GM12873 (cell line): ENCODE results near the gene NT5DC4.

Source experiments
- TF ChIP-seq, protein P1 (sequence below): IDR thresholded peaks from 2 replicates; pipeline ENCODE4 v1.5.1; 2012; ENCODE audit warnings: low read depth, mild to moderate bottlenecking, moderate library complexity, low read length, control low read depth; ENCODE audit not compliant: insufficient read depth; ENCODE audit errors: missing control alignments

NT5DC4 gene

DNA sequence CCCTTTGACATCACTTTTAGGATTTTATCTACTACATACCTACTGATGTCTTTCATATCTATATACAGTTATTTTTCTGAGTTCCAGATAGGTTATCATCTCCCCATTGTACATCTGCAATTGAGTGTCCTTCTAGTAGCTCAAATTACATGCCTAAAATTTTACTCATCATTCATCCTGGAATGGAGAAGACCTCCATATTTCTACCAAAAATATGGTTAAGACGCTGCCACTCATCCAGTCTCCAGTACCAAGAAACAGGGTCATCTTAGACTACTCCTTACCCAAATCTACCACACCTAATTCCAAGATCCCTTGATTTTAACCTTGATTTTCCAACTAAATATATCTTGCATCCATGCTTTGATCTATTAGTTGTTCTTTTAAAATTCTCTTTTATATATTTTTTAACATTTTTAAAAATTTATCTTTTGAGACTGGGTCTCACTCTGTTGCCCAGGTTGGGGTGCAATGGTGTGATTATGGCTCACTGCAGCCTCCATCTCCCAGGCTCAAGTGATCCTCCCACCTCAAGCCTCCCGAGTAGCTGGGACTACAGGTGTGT lies 52.2 kb downstream of the NT5DC4 start:
- TF ChIP-seq, protein P1, sequence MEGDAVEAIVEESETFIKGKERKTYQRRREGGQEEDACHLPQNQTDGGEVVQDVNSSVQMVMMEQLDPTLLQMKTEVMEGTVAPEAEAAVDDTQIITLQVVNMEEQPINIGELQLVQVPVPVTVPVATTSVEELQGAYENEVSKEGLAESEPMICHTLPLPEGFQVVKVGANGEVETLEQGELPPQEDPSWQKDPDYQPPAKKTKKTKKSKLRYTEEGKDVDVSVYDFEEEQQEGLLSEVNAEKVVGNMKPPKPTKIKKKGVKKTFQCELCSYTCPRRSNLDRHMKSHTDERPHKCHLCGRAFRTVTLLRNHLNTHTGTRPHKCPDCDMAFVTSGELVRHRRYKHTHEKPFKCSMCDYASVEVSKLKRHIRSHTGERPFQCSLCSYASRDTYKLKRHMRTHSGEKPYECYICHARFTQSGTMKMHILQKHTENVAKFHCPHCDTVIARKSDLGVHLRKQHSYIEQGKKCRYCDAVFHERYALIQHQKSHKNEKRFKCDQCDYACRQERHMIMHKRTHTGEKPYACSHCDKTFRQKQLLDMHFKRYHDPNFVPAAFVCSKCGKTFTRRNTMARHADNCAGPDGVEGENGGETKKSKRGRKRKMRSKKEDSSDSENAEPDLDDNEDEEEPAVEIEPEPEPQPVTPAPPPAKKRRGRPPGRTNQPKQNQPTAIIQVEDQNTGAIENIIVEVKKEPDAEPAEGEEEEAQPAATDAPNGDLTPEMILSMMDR: no peak

DNA sequence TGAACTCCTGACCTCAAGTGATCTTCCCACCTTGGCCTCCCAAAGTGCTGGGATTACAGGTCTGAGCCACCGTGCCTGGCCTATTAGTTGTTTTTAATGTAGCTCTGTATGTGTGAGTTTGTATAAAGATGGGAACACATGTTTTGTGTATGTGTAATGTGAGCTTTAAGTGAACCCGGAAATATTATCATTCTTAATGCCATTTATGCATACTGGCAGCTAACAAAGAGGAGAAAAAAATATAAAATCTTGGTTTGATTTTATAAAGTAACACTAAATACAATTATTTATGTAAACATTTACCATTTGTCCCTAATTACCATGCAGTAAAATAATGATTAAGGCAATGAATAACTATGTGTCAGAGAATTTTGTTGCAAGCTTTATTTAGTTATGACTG lies 52.7 kb downstream of the NT5DC4 start:
- TF ChIP-seq, protein P1: no peak

DNA sequence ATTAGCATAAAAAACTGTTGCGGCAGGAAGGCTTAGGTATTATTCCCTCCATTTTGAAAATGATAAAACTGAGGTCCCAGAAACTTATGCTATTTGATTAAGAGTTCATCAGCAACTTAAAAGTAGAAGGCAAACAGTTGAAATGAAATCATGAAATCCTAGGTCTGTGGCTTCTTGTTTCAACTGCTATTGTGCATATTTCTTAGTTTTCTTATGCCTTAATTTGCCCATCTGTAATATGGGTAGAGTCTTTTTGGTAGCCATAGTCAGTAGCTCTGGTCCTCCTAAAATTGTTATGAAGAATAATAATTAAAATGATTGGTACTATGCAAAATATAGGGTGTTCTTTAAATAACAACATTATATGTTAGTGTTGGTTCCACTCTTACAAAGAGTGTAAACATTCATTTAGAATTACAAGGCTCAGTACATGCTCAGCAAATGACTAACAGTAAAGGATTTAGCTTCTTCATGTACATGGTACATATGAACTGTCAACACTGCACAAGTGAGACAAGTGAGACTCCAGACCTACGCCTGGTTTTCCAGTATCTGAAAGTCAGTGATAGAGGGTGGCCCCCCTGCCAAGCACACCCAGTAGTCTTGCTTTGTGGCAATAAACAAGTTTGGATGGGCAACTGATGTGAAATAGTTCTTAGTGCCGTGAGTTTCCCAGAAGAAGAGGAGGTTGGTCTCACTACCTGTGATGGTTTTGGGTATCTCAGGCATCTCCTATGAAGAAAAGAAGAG lies 53.9 kb downstream of the NT5DC4 start:
- TF ChIP-seq, protein P1: no peak

DNA sequence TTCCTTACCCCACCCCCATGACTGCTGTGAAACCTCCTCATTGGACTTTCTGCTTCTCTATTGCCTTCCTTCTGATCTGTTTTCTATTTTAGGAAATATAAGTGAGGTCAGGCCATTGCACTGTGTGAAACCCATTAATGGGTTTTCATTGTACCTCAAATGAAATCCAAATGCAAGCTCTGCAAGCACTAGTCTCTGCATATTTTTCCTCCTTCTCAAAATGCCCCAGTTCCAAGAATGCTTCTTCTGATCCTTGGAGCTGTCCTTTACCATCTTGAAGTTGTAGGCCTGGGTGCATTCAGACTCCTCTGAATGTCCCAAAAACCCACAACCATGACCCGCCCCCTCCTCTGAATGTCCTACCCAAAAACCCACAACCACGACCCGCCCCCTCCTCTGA lies 55.3 kb downstream of the NT5DC4 start:
- TF ChIP-seq, protein P1: no peak

DNA sequence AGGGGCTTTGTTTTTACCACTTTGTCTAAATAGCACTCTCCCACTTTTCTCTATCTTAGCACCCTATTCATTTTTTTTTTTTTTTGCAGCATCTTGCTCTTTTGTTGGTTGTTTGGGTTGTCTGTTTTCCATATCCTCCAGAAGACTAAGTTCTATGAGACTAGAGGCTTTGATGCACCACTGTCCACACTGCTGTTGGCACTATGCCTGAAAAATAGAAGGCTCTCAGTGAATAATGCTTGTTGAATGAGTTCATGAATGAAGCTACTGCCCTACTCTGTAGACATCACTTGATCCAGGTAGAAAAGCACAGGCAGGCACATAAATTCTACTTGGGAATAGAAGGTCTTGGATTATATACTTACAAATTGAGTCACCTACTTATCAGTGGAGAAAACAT lies 56.2 kb downstream of the NT5DC4 start:
- TF ChIP-seq, protein P1: no peak

DNA sequence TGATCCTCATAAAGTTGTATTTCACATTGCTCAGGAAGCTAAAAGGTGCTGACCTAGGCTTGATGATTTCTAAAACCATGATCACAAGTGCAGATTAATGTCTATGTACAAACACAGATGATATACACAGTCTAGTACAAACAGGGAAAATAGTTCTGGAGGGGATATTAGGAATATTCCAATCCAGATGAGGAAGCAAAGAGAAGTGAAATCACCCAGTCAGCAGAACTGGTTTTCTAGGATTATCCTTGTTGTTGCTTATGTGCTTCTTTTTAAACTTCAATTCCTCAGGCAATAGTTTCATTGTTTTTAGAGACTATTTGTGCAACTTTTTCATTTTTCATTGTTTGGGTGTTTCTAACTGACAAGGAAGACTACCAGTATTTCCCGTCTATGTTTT lies 58.8 kb downstream of the NT5DC4 start:
- TF ChIP-seq, protein P1: no peak

DNA sequence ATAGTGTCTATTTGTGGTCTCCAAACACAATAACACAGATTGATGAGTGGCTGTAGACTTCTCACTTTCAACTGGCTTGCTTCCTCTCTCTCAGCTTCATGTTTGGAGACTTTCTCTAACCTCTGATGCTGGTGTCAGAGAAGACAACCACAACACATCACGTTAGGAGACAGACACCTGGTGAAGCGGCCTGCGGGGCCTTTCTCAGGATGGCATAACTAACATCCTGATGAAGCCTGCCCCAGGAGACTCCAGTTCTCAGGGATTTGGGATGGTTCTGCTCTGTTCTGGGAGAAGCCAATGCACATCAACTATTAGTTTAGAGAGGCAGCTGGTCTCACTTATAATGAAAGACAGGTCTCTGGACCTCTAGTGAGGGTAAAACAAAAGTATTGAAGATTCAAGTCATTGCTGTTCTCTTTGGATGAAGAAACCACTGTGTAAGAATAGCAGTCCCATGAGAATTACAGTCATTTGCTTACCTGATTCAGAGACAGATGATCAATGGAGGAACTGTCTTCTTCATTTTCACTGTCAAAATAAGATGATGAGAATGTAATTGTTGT lies 61.5 kb downstream of the NT5DC4 start:
- TF ChIP-seq, protein P1: no peak
